Right lobe of liver (tissue), 4 donors: ENCODE data around the gene CLRN1.

Experiments
- CTCF ChIP-seq, 4 donors: fragments of 200-600 bp in 3 of 4; fragments of 450-650 bp in 1 of 4; IDR thresholded peaks; one replicate each; pipeline versions ENCODE4 v1.5.1 to v1.8.0; 2016 to 2022; ENCODE audit warnings: antibody characterized with exemption in 4 of 4, mild to moderate bottlenecking in 2 of 4
- POLR2A ChIP-seq: fragments of 450-650 bp; IDR thresholded peaks from one replicate; pipeline ENCODE4 v1.6.1; 2017; ENCODE audit warnings: antibody characterized with exemption, mild to moderate bottlenecking
- donor health status: DM: no; HTN: no; CAD: no.
- donor health status: DM: no; HTN: no; CAD: no.
- donor health status: DM: no; HTN: yes; CAD: no.

- no peak for TF ChIP-seq CTCF (IDR thresholded peaks at IDR 0.05)
- no peak for TF ChIP-seq POLR2A
Measured at GRCh38 chr3:151009981-151010380, 37.5 kb upstream of the CLRN1 start.
